ENCODE results near the gene IPO9. TPM values are rescaled to one million over a fixed set of nuclear protein-coding genes. Genes with fewer than 3 reads are reported as not detected.

The IPO9 gene
- total RNA-seq, 4 donors from 2014 or later, result 2.0 to 13.0 (median 7.9) TPM

DNA sequence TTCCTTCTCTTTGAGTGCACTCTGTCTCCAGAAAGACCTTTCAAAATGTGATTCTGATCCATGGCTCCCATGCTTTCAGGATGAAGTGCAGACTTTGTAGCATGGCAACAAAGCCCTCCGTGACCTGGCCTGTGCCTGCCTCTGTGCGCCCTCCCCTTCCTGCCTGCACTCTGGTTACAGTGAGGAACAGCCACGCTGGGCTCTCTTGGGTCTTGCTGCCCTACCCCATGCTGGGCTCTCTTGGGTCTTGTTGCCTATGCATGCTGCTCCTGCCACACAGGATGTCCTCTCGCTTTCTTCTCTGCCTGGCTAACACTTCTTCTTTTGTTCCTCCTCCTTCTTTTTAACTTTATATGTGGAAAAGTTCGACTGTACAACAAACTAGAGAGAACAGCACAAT lies 89.4 kb downstream of the IPO9 start:
- Histone ChIP-seq H3K36me3 (no peaks in the 10 kb centered on the region), H3K27ac (peak overlapping the region; percentile 85 to 93 (median 89)), H3K27me3 (no peaks in the 10 kb centered on the region), H3K4me1 (peaks cover 31 to 67% (median 37%) of the 10 kb centered on the region in 4 donors), H3K4me3 (no peak overlapping the region), H3K9me3 (no peaks in the 10 kb centered on the region)
- in situ Hi-C loops (cut with MboI; ENCODE audit: low pct_ligation_motif_present in 1 of 4, low pct_unique_long_range_greater_than_20kb in 1 of 4, low sequenced_read_pairs in 3 of 4) (no loop called here), intact Hi-C loops (cut with DNase I; ENCODE audit: low total_unique reads) (no loop called here)
- no peak for DNase-seq
- WGBS, 2 donors (ENCODE audit: low coverage in 1 of 2), result 33 to 68% methylated on average over 1 to 5 of the region's 5 CpGs
- TF ChIP-seq EP300 (IDR thresholded peaks at IDR 0.05; ENCODE audit: low read depth) (no peak), POLR2AphosphoS5 (IDR thresholded peaks at IDR 0.05) (no peak)

- H3K9me3 ChIP-seq, result no peaks in the 10 kb centered on the region
- no peaks in the 10 kb centered on the region for H3K36me3 ChIP-seq
- peak overlapping the region; percentile 22 to 93 (median 89) for H3K27ac ChIP-seq
- peaks cover 19 to 67% (median 27%) of the 10 kb centered on the region in 4 donors for H3K4me1 ChIP-seq
- intact Hi-C loops (cut with DNase I; ENCODE audit: low total_unique reads), result no loop called here
- DNase-seq, result no peak
- no peak overlapping the region for H3K4me3 ChIP-seq
- H3K27me3 ChIP-seq, result peaks cover 4% of the 10 kb centered on the region
- no peak for TF ChIP-seq POLR2A (IDR thresholded peaks at IDR 0.05)
- TF ChIP-seq POLR2AphosphoS5 (IDR thresholded peaks at IDR 0.05), result no peak
- no peak for TF ChIP-seq EP300 (IDR thresholded peaks at IDR 0.05; ENCODE audit: low read depth)
- 80 to 92% methylated on average over 3 of the region's 3 CpGs for WGBS, 2 donors (ENCODE audit: low coverage in 1 of 2)
- in situ Hi-C loops (cut with MboI; ENCODE audit: low pct_ligation_motif_present in 1 of 4, low pct_unique_long_range_greater_than_20kb in 1 of 4, low sequenced_read_pairs in 3 of 4), result no loop called here
Observed at GRCh38 chr1:201921952-201922558, 93.1 kb downstream of the IPO9 start.

DNA sequence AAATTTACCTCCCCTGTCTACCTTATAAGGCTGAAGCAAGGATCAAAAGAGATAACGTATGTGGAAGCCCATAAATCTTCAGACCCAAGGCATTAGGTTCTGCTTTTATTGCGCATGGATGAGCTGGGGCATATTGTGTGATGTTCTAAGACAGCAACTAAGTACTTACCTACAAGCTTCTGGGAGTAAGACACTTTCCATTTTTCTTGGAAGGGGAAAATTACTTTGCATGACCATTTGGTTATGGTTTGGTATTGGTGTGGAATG lies 96.3 kb downstream of the IPO9 start:
- intact Hi-C loops (cut with DNase I; ENCODE audit: low total_unique reads), result no loop called here

GRCh38 chr1:201925981-201926645 lies 97.2 kb downstream of the IPO9 start:
- DNase-seq, result no peak
- no peaks in the 10 kb centered on the region for H3K9me3 ChIP-seq
- peak overlapping the region; percentile 67 to 83 (median 71) for H3K27ac ChIP-seq
- H3K4me3 ChIP-seq, result no peak overlapping the region
- peaks cover 4% of the 10 kb centered on the region for H3K27me3 ChIP-seq
- TF ChIP-seq POLR2AphosphoS5 (IDR thresholded peaks at IDR 0.05) (no peak), POLR2A (IDR thresholded peaks at IDR 0.05) (no peak), EP300 (IDR thresholded peaks at IDR 0.05; ENCODE audit: low read depth) (no peak), CTCF (IDR thresholded peaks at IDR 0.05) (no peak)
- no peaks in the 10 kb centered on the region for H3K36me3 ChIP-seq
- peaks cover 0 to 32% (median 6%) of the 10 kb centered on the region in 4 donors for H3K4me1 ChIP-seq
- in situ Hi-C loops (cut with MboI; ENCODE audit: low pct_ligation_motif_present in 1 of 4, low pct_unique_long_range_greater_than_20kb in 1 of 4, low sequenced_read_pairs in 3 of 4), result no loop called here
- WGBS, 2 donors (ENCODE audit: low coverage in 1 of 2), result 40 to 67% methylated on average over 3 to 5 of the region's 5 CpGs
- intact Hi-C loops (cut with DNase I; ENCODE audit: low total_unique reads), result no loop called here

More for the DNA sequence above, 96.3 kb downstream of the IPO9 start:
- H3K4me3 ChIP-seq, result no peak overlapping the region
- in situ Hi-C loops (cut with MboI; ENCODE audit: low pct_ligation_motif_present in 1 of 4, low pct_unique_long_range_greater_than_20kb in 1 of 4, low sequenced_read_pairs in 3 of 4), result no loop called here
- H3K9me3 ChIP-seq, result no peaks in the 10 kb centered on the region
- DNase-seq, result no peak
- H3K27me3 ChIP-seq, result peaks cover 4% of the 10 kb centered on the region
- H3K27ac ChIP-seq, result peak overlapping the region; percentile 67 to 83 (median 71)
- no peak for TF ChIP-seq POLR2AphosphoS5 (IDR thresholded peaks at IDR 0.05)
- no peak for TF ChIP-seq POLR2A (IDR thresholded peaks at IDR 0.05)
- TF ChIP-seq CTCF (IDR thresholded peaks at IDR 0.05), result no peak
- TF ChIP-seq EP300 (IDR thresholded peaks at IDR 0.05; ENCODE audit: low read depth), result no peak
- H3K4me1 ChIP-seq, result peaks cover 6 to 41% (median 7%) of the 10 kb centered on the region in 4 donors
- WGBS, 2 donors (ENCODE audit: low coverage in 1 of 2), result 63 to 72% methylated on average over 2 of the region's 2 CpGs
- no peaks in the 10 kb centered on the region for H3K36me3 ChIP-seq

GRCh38 chr1:201928266-201928665 lies 99.3 kb downstream of the IPO9 start:
- peaks cover 4% of the 10 kb centered on the region for H3K27me3 ChIP-seq
- no peaks in the 10 kb centered on the region for H3K9me3 ChIP-seq
- no peak for DNase-seq
- no peak overlapping the region for H3K4me3 ChIP-seq
- peaks cover 0 to 31% (median 6%) of the 10 kb centered on the region in 4 donors for H3K4me1 ChIP-seq
- 85% methylated on average over 3 of the region's 3 CpGs; no CpG with 5 or more reads in 1 of the 2 donors for WGBS, 2 donors (ENCODE audit: low coverage in 1 of 2)
- in situ Hi-C loops (cut with MboI; ENCODE audit: low pct_ligation_motif_present in 1 of 4, low pct_unique_long_range_greater_than_20kb in 1 of 4, low sequenced_read_pairs in 3 of 4) (no loop called here), intact Hi-C loops (cut with DNase I; ENCODE audit: low total_unique reads) (no loop called here)
- H3K27ac ChIP-seq, result peak overlapping the region in 3 of 4 donors; percentile 67 to 83 (median 75)
- TF ChIP-seq EP300 (IDR thresholded peaks at IDR 0.05; ENCODE audit: low read depth) (no peak), POLR2A (IDR thresholded peaks at IDR 0.05) (no peak), CTCF (IDR thresholded peaks at IDR 0.05) (no peak)
- no peaks in the 10 kb centered on the region for H3K36me3 ChIP-seq
